Measurements from ENCODE around the gene USP8. TPM values are rescaled to one million over a fixed set of nuclear protein-coding genes. Genes with fewer than 3 reads are reported as not detected.
A peak's percentile ranks its signal among the peaks of the same experiment; 100 is the strongest.

Gene USP8
- total and polyA plus RNA-seq, 10 of the 15 experiments (the other 5 are each of a cell fraction or from before 2014, with no cell fraction given) = 25.2 to 51.7 (median 36.1) TPM

- no peaks in the 10 kb centered on the region for H4K20me1 ChIP-seq (ENCODE audit: control insufficient read depth, insufficient read depth)
- no peaks in the 10 kb centered on the region for H3K27me3 ChIP-seq (replicated peaks in 1 of 2; ENCODE audit: control insufficient read depth in 2 of 2, insufficient read depth in 2 of 2, low read length in 1 of 2)
- H3K4me3 ChIP-seq = no peak overlapping the region
- H3K9me3 ChIP-seq (replicated peaks; ENCODE audit: control insufficient read depth, insufficient read depth, low read length) = no peaks in the 10 kb centered on the region
- H3K9ac ChIP-seq (ENCODE audit: control insufficient read depth, insufficient read depth, low read length) = no peak overlapping the region
- TSS peak; percentile 8 for BruUV-seq (replicated peaks)
- peaks cover 5% of the 10 kb centered on the region; the same call in 1 of the 2 replicates for H3K4me1 ChIP-seq (ENCODE audit: control insufficient read depth, insufficient read depth, low read length)
- ChIA-PET RAD21 (ENCODE audit: unreplicated experiment) (no interaction called here), SMC1A (ENCODE audit: uncharacterized antibody, unreplicated experiment) (interaction anchor here (1.2 to 2.0 kb wide), 2 partner anchors 10 to 17 kb away, joined by 3 to 4 read pairs; no protein-coding TSS in a partner anchor), POLR2A (interaction anchor here (0.5 kb wide), 1 partner anchor 113 kb away, joined by 9 read pairs; no protein-coding TSS in a partner anchor), CTCF (interaction anchor here (0.7 to 1.1 kb wide), 4 partner anchors 9 to 131 kb away, joined by 3 read pairs; no protein-coding TSS in a partner anchor)
- TF ChIP-seq TARDBP (IDR thresholded peaks at IDR 0.05; ENCODE audit: borderline replicate concordance) (no peak), RUNX3 (IDR thresholded peaks at IDR 0.05; ENCODE audit: low read length) (peak; percentile 67)
- FAIRE-seq (peak; percentile 13), DNase-seq (ENCODE audit: low read depth, low spot score) (no peak), ATAC-seq (no peak)
- in situ Hi-C loops (cut with MboI) = no loop called here
- no peak overlapping the region for H2AFZ ChIP-seq (ENCODE audit: control insufficient read depth, low read depth, low read length)
- no peaks in the 10 kb centered on the region for H3K79me2 ChIP-seq (ENCODE audit: control insufficient read depth, insufficient read depth, low read length)
- intact Hi-C loops (cut with micrococcal nuclease; ENCODE audit: unreplicated experiment) = no loop called here
- 51% methylated on average over 4 of the region's 4 CpGs for WGBS (ENCODE audit: insufficient coverage, insufficient replicate concordance, low lambda C conversion rate, missing lambda C conversion rate)
- H3K36me3 ChIP-seq (ENCODE audit: control insufficient read depth in 2 of 2, insufficient read depth in 2 of 2, low read length in 1 of 2) = peaks cover 0 to 28% of the 10 kb centered on the region in 2 experiments; a peak in 3 of 4 replicates
- no peak overlapping the region for H3K27ac ChIP-seq (ENCODE audit: control insufficient read depth, insufficient read depth)
- no peak overlapping the region for H3K4me2 ChIP-seq (ENCODE audit: control insufficient read depth, insufficient read depth)
These were observed 138.8 kb downstream of the USP8 start for GRCh38 chr15:50562735-50563640.

- SMC1A ChIA-PET (ENCODE audit: uncharacterized antibody, unreplicated experiment) = interaction anchor here (1.2 kb wide), 1 partner anchor 18 kb away, joined by 3 read pairs; no protein-coding TSS in a partner anchor
- BruUV-seq (replicated peaks) = no TSS peak
- H3K79me2 ChIP-seq (ENCODE audit: control insufficient read depth, insufficient read depth, low read length) = no peaks in the 10 kb centered on the region
- no peak for TF ChIP-seq MEF2B (IDR thresholded peaks at IDR 0.05; ENCODE audit: partially characterized antibody, poor library complexity, severe bottlenecking)
- TF ChIP-seq PRDM15 (CRISPR knock-in tag; IDR thresholded peaks at IDR 0.05) = no peak
- TF ChIP-seq BRCA1 (IDR thresholded peaks at IDR 0.05; ENCODE audit: low read depth, low read length) = no peak
- TF ChIP-seq PML (IDR thresholded peaks at IDR 0.05; ENCODE audit: low read length) = no peak
- TF ChIP-seq HDGF (IDR thresholded peaks at IDR 0.05) = no peak
- TF ChIP-seq CHD1 (IDR thresholded peaks at IDR 0.05; ENCODE audit: low read depth, low read length) = no peak
- no peak for TF ChIP-seq NFYA (IDR thresholded peaks at IDR 0.05; ENCODE audit: borderline replicate concordance, low read depth, low read length)
- RAD21 ChIA-PET (ENCODE audit: unreplicated experiment) = no interaction called here
- DNase-seq (ENCODE audit: low read depth, low spot score) (no peak), FAIRE-seq (peak; percentile 31), ATAC-seq (no peak)
- POLR2A ChIA-PET = interaction anchor here (0.5 kb wide), 1 partner anchor 114 kb away, joined by 9 read pairs; no protein-coding TSS in a partner anchor
- H2AFZ ChIP-seq (ENCODE audit: control insufficient read depth, low read depth, low read length) = no peak overlapping the region
- no peaks in the 10 kb centered on the region for H3K9me3 ChIP-seq (replicated peaks; ENCODE audit: control insufficient read depth, insufficient read depth, low read length)
- H3K9ac ChIP-seq (ENCODE audit: control insufficient read depth, insufficient read depth, low read length) = no peak overlapping the region
- no peaks in the 10 kb centered on the region for H3K27me3 ChIP-seq (replicated peaks in 1 of 2; ENCODE audit: control insufficient read depth in 2 of 2, insufficient read depth in 2 of 2, low read length in 1 of 2)
- H3K27ac ChIP-seq (ENCODE audit: control insufficient read depth, insufficient read depth) = no peak overlapping the region
- no peak overlapping the region for H3K4me2 ChIP-seq (ENCODE audit: control insufficient read depth, insufficient read depth)
- H3K4me3 ChIP-seq = no peak overlapping the region
- intact Hi-C loops (cut with micrococcal nuclease; ENCODE audit: unreplicated experiment) = no loop called here
- CTCF ChIA-PET = interaction anchor here (1.1 kb wide), 1 partner anchor 112 kb away, joined by 3 read pairs; no protein-coding TSS in a partner anchor
- H3K36me3 ChIP-seq (ENCODE audit: control insufficient read depth in 2 of 2, insufficient read depth in 2 of 2, low read length in 1 of 2) = peaks cover 0 to 22% of the 10 kb centered on the region in 2 experiments; a peak in 3 of 4 replicates
- H4K20me1 ChIP-seq (ENCODE audit: control insufficient read depth, insufficient read depth) = no peaks in the 10 kb centered on the region
- in situ Hi-C loops (cut with MboI) = no loop called here
- no peaks in the 10 kb centered on the region for H3K4me1 ChIP-seq (ENCODE audit: control insufficient read depth, insufficient read depth, low read length)
- 100% methylated on average over 4 of the region's 4 CpGs for WGBS (ENCODE audit: insufficient coverage, insufficient replicate concordance, low lambda C conversion rate, missing lambda C conversion rate)
These were observed 139.6 kb downstream of the USP8 start for GRCh38 chr15:50563756-50564155.

Data from GM12878 (cell line).